Colonic mucosa (tissue), 4 donors: Measurements from ENCODE around the gene FDPS. TPM values are rescaled to one million over a fixed set of nuclear protein-coding genes. Genes with fewer than 3 reads are reported as not detected.
"Not testable (repeated sequence)": the region's sequence is repeated elsewhere in the genome, so short reads cannot be mapped to it uniquely, and the experiment has no call there.

Experiments used
- DNase-seq: peaks from one replicate; pipeline ENCODE4 v3.0.0-alpha.2; 2020
- H3K27ac ChIP-seq: fragments of 200-600 bp; one replicate; pipeline ENCODE4 v1.8.0; 2021
- H3K27me3 ChIP-seq: fragments of 200-600 bp; one replicate; pipeline ENCODE4 v1.8.0; 2021
- H3K36me3 ChIP-seq: fragments of 200-600 bp; one replicate; pipeline ENCODE4 v1.8.0; 2021
- H3K4me1 ChIP-seq: fragments of 200-600 bp; one replicate; pipeline ENCODE4 v1.8.0; 2021; ENCODE audit warnings: mild to moderate bottlenecking
- H3K4me3 ChIP-seq: fragments of 200-600 bp; one replicate; pipeline ENCODE4 v1.8.0; 2021
- H3K9ac ChIP-seq, 2 donors: one replicate each; pipeline ENCODE4 v1.7.0; 2013; ENCODE audit warnings: control low read depth in 2 of 2, low read depth in 2 of 2, low read length in 2 of 2
- H3K9me3 ChIP-seq: fragments of 200-600 bp; one replicate; pipeline ENCODE4 v1.8.0; 2021
- intact Hi-C: fragments of 100-400 bp; cut with DNase I; formaldehyde crosslinking; loops from one replicate; pipeline ENCODE4 v1.14.1; 2022
- total RNA-seq, 2 donors: library from RNA; stranded (reverse); fragmentation: NEBNext Ultra II Directional in 1 of 2; extraction: Animal tissue kit (Norgen Biotek cat#: 25700) in 1 of 2; gene quantifications; one replicate each; pipeline ENCODE4 v1.2.1, GENCODE V29; 2021
- TF ChIP-seq, protein P1 (sequence below): fragments of 200-600 bp; IDR thresholded peaks from one replicate; pipeline ENCODE4 v1.8.0; 2022; ENCODE audit warnings: antibody characterized with exemption, mild to moderate bottlenecking
- donor health status: healthy.
- donor health status: DM: no; HTN: no; CAD: no.
- donor health status: DM: no; HTN: no; CAD: no.

Gene FDPS
- total RNA-seq, 2 donors from 2014 or later, result 300 to 501 TPM

DNA sequence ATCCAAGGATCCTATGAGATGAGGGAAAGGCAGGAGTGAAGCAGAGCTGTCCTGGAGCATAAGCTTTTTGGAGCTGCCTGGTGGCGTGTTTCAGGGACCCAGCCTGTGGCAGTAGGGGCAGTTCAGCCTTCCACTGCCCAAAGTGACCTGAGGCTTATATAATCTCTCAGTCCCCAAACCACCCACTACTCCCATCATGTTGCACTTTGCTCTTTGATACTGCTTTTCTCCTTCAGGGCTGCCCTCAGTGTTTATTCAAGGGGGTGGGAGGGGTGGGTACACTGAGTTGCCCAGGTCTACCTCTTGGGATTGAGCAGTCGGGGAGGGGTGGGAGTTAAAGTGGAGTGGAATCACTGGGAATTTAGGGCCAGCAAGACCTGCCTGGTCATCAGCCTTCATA, 22.1 kb upstream of the FDPS start:
- Histone ChIP-seq H3K36me3 (no peaks in the 10 kb centered on the region), H3K4me1 (no peaks in the 10 kb centered on the region), H3K27ac (no peak overlapping the region), H3K9me3 (no peaks in the 10 kb centered on the region), H3K27me3 (no peaks in the 10 kb centered on the region), H3K4me3 (no peak overlapping the region), H3K9ac (no peak overlapping the region)
- intact Hi-C loops, result no loop called here
- no peak for DNase-seq
- TF ChIP-seq, protein P1, sequence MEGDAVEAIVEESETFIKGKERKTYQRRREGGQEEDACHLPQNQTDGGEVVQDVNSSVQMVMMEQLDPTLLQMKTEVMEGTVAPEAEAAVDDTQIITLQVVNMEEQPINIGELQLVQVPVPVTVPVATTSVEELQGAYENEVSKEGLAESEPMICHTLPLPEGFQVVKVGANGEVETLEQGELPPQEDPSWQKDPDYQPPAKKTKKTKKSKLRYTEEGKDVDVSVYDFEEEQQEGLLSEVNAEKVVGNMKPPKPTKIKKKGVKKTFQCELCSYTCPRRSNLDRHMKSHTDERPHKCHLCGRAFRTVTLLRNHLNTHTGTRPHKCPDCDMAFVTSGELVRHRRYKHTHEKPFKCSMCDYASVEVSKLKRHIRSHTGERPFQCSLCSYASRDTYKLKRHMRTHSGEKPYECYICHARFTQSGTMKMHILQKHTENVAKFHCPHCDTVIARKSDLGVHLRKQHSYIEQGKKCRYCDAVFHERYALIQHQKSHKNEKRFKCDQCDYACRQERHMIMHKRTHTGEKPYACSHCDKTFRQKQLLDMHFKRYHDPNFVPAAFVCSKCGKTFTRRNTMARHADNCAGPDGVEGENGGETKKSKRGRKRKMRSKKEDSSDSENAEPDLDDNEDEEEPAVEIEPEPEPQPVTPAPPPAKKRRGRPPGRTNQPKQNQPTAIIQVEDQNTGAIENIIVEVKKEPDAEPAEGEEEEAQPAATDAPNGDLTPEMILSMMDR, result no peak

DNA sequence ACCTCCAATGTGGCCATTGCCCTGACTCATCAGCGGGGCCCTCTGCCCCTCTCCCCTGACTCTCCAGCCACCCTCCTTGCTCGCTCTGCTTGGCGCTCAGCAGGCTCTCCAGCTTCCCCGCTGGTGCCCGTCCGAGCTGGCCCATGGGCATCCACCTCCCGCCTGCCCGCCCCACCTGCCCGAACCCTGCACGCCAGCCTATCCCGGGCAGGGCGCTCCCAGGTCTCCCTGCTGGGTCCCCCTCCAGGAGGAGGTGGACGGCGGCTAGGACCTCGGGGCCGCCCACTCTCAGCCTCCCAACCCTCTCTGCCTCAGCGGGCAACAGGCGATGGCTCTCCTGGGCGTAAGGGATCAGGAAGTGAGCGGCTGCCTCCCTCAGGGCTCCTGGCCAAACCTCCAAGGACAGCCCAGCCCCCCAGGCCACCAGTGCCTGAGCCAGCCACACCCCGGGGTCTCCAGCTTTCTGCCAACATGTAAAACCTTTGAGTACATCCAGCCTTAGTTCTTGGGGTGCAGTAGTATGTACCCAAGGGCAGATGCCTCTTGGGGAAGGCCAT, 20.6 kb upstream of the FDPS start:
- no peaks in the 10 kb centered on the region for H3K4me1 ChIP-seq
- TF ChIP-seq, protein P1, result no peak
- H3K36me3 ChIP-seq, result no peaks in the 10 kb centered on the region
- H3K4me3 ChIP-seq, result no peak overlapping the region
- DNase-seq, result no peak
- H3K9ac ChIP-seq, result no peak overlapping the region
- no peaks in the 10 kb centered on the region for H3K27me3 ChIP-seq
- intact Hi-C loops, result no loop called here
- no peak overlapping the region for H3K27ac ChIP-seq
- H3K9me3 ChIP-seq, result no peaks in the 10 kb centered on the region

DNA sequence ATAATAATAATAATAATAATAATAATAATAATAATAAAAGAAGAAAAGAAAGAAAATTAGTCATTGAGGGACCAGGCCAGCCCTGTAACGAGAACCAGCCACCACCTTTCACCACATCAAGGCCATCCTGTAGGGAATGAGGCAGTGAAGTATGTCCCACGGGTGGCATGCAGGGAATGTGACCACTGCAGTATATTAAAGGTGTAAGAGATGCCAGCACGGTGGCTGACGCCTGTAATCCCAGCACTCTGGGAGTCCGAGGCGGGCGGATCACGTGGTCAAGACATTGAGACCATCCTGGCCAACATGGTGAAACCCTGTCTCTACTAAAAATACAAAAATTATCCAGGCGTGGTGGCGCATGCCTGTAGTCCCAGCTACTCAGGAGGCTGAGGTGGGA, 17.7 kb upstream of the FDPS start:
- not testable (repeated sequence) for H3K27ac ChIP-seq

DNA sequence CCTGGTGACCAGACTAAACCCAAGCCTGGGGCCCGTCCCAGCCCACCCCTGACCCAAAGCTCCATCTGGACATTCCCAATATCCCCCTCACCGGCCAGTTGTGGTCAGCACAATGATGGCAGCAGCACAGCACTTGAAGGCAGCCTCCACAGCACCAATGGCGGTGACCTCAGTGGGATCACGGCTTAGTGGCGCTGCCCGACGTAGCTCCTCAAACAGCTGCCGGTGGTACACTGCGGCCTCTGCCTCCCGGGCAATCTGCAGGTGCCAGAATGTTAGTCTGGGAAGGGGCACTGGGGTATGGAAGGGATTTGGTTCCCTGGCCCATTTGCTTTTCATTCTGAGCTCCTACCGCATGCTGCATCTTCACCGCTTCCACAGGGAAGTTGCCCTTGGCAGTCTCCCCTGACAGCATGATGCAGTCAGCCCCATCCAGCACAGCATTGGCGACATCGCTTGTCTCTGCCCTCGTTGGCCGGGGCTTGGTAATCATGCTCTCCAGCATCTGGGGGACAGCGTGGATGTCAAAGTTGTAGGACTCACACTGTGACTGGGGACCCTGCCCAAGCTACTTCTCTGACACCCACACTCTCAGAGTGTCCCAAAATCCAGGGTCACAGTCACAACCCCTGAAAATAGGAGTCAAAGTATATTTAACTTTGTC, 15.4 kb upstream of the FDPS start:
- TF ChIP-seq, protein P1, result no peak
- no peaks in the 10 kb centered on the region for H3K4me1 ChIP-seq
- H3K9ac ChIP-seq, result no peak overlapping the region
- DNase-seq, result no peak
- no peaks in the 10 kb centered on the region for H3K9me3 ChIP-seq
- peaks cover 11% of the 10 kb centered on the region for H3K27me3 ChIP-seq
- no peak overlapping the region for H3K4me3 ChIP-seq
- intact Hi-C loops, result no loop called here
- H3K27ac ChIP-seq, result no peak overlapping the region
- no peaks in the 10 kb centered on the region for H3K36me3 ChIP-seq

More for the DNA sequence above, 17.7 kb upstream of the FDPS start:
- H3K9ac ChIP-seq, H3K9me3 ChIP-seq, DNase-seq, H3K4me1 ChIP-seq, intact Hi-C loops, H3K4me3 ChIP-seq, H3K36me3 ChIP-seq: not testable (repeated sequence)
- H3K27me3 ChIP-seq, result peaks cover 11% of the 10 kb centered on the region

DNA sequence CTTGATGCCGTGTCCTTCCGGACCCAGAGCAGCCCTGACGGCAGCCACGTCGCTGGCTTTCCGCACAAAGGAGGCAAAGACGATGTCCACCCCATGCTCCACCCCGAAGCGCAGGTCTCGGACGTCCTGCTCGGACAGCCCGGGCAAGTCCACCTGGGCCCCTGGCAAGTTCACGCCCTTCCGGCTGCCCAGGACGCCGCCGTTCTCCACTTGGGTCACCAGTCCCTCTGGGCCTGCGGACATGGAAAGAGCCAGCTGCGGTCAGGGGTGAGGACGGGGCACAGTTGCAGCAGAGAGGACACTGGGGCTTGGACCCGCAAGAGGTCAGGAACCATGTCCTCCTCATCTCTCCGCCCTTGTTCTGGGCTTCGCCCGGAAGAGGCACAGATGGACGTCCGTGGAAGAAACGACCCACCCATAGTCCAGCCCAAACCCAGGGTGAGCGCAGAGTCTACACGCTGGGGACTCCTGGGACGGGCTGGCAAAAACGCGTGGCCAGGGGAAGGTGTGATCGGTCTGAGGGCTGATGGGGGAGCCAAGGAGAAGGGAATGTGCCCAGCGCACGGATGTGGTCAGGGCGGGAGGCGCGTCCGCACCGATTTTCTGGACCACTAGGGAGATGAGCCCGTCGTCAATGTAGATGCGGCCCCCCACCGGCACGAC, 14.0 kb upstream of the FDPS start:
- TF ChIP-seq, protein P1, result no peak
- H3K9me3 ChIP-seq, result no peaks in the 10 kb centered on the region
- intact Hi-C loops, result no loop called here
- peaks cover 11% of the 10 kb centered on the region for H3K27me3 ChIP-seq
- DNase-seq, result no peak
- H3K36me3 ChIP-seq, result no peaks in the 10 kb centered on the region
- H3K27ac ChIP-seq, result no peak overlapping the region
- H3K4me1 ChIP-seq, result no peaks in the 10 kb centered on the region
- H3K9ac ChIP-seq, result no peak overlapping the region
- no peak overlapping the region for H3K4me3 ChIP-seq
